ENCODE data around the gene MAZ.

GRCh38 chr16:29819506-29819905 lies 13.2 kb downstream of the MAZ start:
- TF ChIP-seq, protein P1, sequence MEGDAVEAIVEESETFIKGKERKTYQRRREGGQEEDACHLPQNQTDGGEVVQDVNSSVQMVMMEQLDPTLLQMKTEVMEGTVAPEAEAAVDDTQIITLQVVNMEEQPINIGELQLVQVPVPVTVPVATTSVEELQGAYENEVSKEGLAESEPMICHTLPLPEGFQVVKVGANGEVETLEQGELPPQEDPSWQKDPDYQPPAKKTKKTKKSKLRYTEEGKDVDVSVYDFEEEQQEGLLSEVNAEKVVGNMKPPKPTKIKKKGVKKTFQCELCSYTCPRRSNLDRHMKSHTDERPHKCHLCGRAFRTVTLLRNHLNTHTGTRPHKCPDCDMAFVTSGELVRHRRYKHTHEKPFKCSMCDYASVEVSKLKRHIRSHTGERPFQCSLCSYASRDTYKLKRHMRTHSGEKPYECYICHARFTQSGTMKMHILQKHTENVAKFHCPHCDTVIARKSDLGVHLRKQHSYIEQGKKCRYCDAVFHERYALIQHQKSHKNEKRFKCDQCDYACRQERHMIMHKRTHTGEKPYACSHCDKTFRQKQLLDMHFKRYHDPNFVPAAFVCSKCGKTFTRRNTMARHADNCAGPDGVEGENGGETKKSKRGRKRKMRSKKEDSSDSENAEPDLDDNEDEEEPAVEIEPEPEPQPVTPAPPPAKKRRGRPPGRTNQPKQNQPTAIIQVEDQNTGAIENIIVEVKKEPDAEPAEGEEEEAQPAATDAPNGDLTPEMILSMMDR (IDR thresholded peaks at IDR 0.05): no peak
- no peak for TF ChIP-seq POLR2A (IDR thresholded peaks at IDR 0.05)

Data from thyroid gland (tissue), 4 donors.